Liver (tissue), 9 donors: ENCODE results near the gene PTPRD. TPM values are rescaled to one million over a fixed set of nuclear protein-coding genes. Genes with fewer than 3 reads are reported as not detected.

ENCODE experiments used
- DNase-seq: peaks from one replicate; pipeline ENCODE4 v3.0.0-alpha.2; 2017; ENCODE audit warnings: low spot score
- H3K27ac ChIP-seq, 2 donors: one replicate each; pipeline ENCODE4 v1.7.0; 2013; ENCODE audit warnings: inconsistent platforms in 2 of 2, low read length in 2 of 2, control low read depth in 1 of 2, low read depth in 1 of 2, mild to moderate bottlenecking in 1 of 2
- H3K27me3 ChIP-seq, 4 donors: one replicate each; pipeline versions ENCODE4 v1.6.1 to v1.7.0; 2013; ENCODE audit warnings: low read length in 3 of 4, inconsistent platforms in 1 of 4, mild to moderate bottlenecking in 1 of 4, moderate library complexity in 1 of 4; ENCODE audit not compliant: control insufficient read depth in 4 of 4, insufficient read depth in 4 of 4
- H3K36me3 ChIP-seq, 4 donors: one replicate each; pipeline versions ENCODE4 v1.6.1 to v1.7.0; 2013; ENCODE audit warnings: low read length in 3 of 4, mild to moderate bottlenecking in 3 of 4, low read depth in 1 of 4, moderate library complexity in 1 of 4; ENCODE audit not compliant: control insufficient read depth in 4 of 4, insufficient read depth in 3 of 4
- H3K4me1 ChIP-seq, 4 donors: one replicate each; pipeline versions ENCODE4 v1.6.1 to v1.7.0; 2013; ENCODE audit warnings: low read length in 3 of 4, mild to moderate bottlenecking in 3 of 4, moderate library complexity in 1 of 4; ENCODE audit not compliant: control insufficient read depth in 4 of 4, insufficient read depth in 4 of 4
- H3K4me3 ChIP-seq, 3 donors: one replicate each; pipeline versions ENCODE4 v1.6.1 to v1.7.0; 2013; ENCODE audit warnings: low read length in 3 of 3, control low read depth in 1 of 3, low read depth in 1 of 3, mild to moderate bottlenecking in 1 of 3
- H3K9ac ChIP-seq, 2 donors: one replicate each; pipeline ENCODE4 v1.7.0; 2013; ENCODE audit warnings: low read length in 2 of 2, mild to moderate bottlenecking in 2 of 2, moderate library complexity in 2 of 2, control low read depth in 1 of 2, low read depth in 1 of 2
- H3K9me3 ChIP-seq, 4 donors: one replicate each; pipeline versions ENCODE4 v1.6.1 to v1.7.0; 2013; ENCODE audit warnings: low read length in 3 of 4; ENCODE audit not compliant: control insufficient read depth in 4 of 4
- ATF3 ChIP-seq: IDR thresholded peaks from 2 replicates; pipeline ENCODE4 v1.6.1; 2016; ENCODE audit warnings: antibody characterized with exemption
- CTCF ChIP-seq: fragments of 150-350 bp; IDR thresholded peaks from 2 replicates; pipeline ENCODE4 v1.5.1; 2017; ENCODE audit warnings: improper control_type of control experiment, low read depth, low read length; ENCODE audit not compliant: missing input control
- EGR1 ChIP-seq, 2 donors: IDR thresholded peaks; 2 replicates each; pipeline ENCODE4 v1.6.1; 2016 to 2018; ENCODE audit warnings: antibody characterized with exemption in 2 of 2, low read depth in 2 of 2
- FOXA1 ChIP-seq: IDR thresholded peaks from 2 replicates; pipeline ENCODE4 v1.6.1; 2016; ENCODE audit warnings: antibody characterized with exemption
- FOXA2 ChIP-seq: IDR thresholded peaks from 2 replicates; pipeline ENCODE4 v1.6.1; 2016; ENCODE audit warnings: antibody characterized with exemption
- GABPA ChIP-seq, 2 donors: IDR thresholded peaks in 1 of 2; conservative IDR thresholded peaks in 1 of 2; 2 replicates each; pipeline ENCODE4 v1.6.1; 2016; ENCODE audit warnings: antibody characterized with exemption in 2 of 2, mild to moderate bottlenecking in 1 of 2, moderate library complexity in 1 of 2
- HNF4A ChIP-seq, 2 donors: conservative IDR thresholded peaks; 2 replicates each; pipeline ENCODE4 v1.6.1; 2016; ENCODE audit warnings: antibody characterized with exemption in 2 of 2, mild to moderate bottlenecking in 2 of 2
- HNF4G ChIP-seq: IDR thresholded peaks from 2 replicates; pipeline ENCODE4 v1.6.1; 2016; ENCODE audit warnings: antibody characterized with exemption
- JUND ChIP-seq, 2 donors: IDR thresholded peaks; 2 replicates each; pipeline ENCODE4 v1.6.1; 2016; ENCODE audit warnings: antibody characterized with exemption in 2 of 2
- NR2F2 ChIP-seq: IDR thresholded peaks from 2 replicates; pipeline ENCODE4 v1.6.1; 2016; ENCODE audit warnings: antibody characterized with exemption
- RAD21 ChIP-seq, 2 donors: IDR thresholded peaks; 2 replicates each; pipeline ENCODE4 v1.6.1; 2016; ENCODE audit warnings: antibody characterized with exemption in 2 of 2, mild to moderate bottlenecking in 2 of 2
- REST ChIP-seq: IDR thresholded peaks from 2 replicates; pipeline ENCODE4 v1.6.1; 2016; ENCODE audit warnings: antibody characterized with exemption, mild to moderate bottlenecking
- RXRA ChIP-seq, 2 donors: IDR thresholded peaks; 2 replicates each; pipeline ENCODE4 v1.6.1; 2017 to 2018; ENCODE audit warnings: antibody characterized with exemption in 2 of 2, mild to moderate bottlenecking in 1 of 2
- SP1 ChIP-seq: IDR thresholded peaks from 2 replicates; pipeline ENCODE4 v1.6.1; 2018; ENCODE audit warnings: antibody characterized with exemption, mild to moderate bottlenecking
- TAF1 ChIP-seq: conservative IDR thresholded peaks from 2 replicates; pipeline ENCODE4 v1.6.1; 2016; ENCODE audit warnings: antibody characterized with exemption, mild to moderate bottlenecking
- YY1 ChIP-seq: IDR thresholded peaks from 2 replicates; pipeline ENCODE4 v1.6.1; 2016; ENCODE audit warnings: antibody characterized with exemption, mild to moderate bottlenecking
- WGBS: extraction: QIAGEN DNeasy Blood & Tissue Kit; methylation state at CpG from one replicate; pipeline ENCODE4 v1.1.7; 2013; 5-methylcytosine and 5-hydroxymethylcytosine counted together
- polyA plus RNA-seq, 2 donors: library from polyadenylated mRNA; stranded (reverse) in 1 of 2; unstranded in 1 of 2; fragments of 200-250 nt in 1 of 2; fragments of >200 nt in 1 of 2; fragmentation: Nextera tagmentation in 1 of 2; extraction: Ambion mirVana in 1 of 2; gene quantifications; one replicate each; pipeline versions ENCODE4 v1.2.1 to v1.2.3, GENCODE V29; 2013 to 2015
- total RNA-seq, 2 donors: library from RNA; depleted of rRNA; stranded (reverse); fragments of >200 nt; gene quantifications; one replicate each; pipeline ENCODE4 v1.2.3, GENCODE V29; 2014
- TF ChIP-seq, protein P1 (sequence below): IDR thresholded peaks from 2 replicates; pipeline ENCODE4 v1.6.1; 2016; ENCODE audit warnings: antibody characterized with exemption
- TF ChIP-seq, protein P2 (sequence below): IDR thresholded peaks from 2 replicates; pipeline ENCODE4 v1.6.1; 2016; ENCODE audit warnings: antibody characterized with exemption
- donor health status: healthy.
- donor health status: healthy.
- donor health status: healthy.
- donor health status: healthy.
- donor health status: healthy.

Gene PTPRD
- total and polyA plus RNA-seq, 4 donors, result 0.78 to 34.2 (median 4.7) TPM

- TF ChIP-seq CTCF (no peak), HNF4G (no peak), FOXA2 (no peak), RXRA (IDR thresholded peaks at IDR 0.05) (no peak), HNF4A (conservative IDR thresholded peaks at IDR 0.05) (no peak), EGR1 (IDR thresholded peaks at IDR 0.05; ENCODE audit: low read depth in 2 of 2) (no peak)
- TF ChIP-seq, protein P1, sequence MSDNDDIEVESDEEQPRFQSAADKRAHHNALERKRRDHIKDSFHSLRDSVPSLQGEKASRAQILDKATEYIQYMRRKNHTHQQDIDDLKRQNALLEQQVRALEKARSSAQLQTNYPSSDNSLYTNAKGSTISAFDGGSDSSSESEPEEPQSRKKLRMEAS, result no peak
Measured at GRCh38 chr9:8477450-8477849, 2135.4 kb downstream of the PTPRD start (continued).

- H3K27me3 ChIP-seq, result no peaks in the 10 kb centered on the region
- TF ChIP-seq RAD21 (IDR thresholded peaks at IDR 0.05) (no peak), CTCF (no peak), TAF1 (no peak), GABPA (IDR thresholded peaks at IDR 0.05 in 1 of 2, conservative IDR thresholded peaks at IDR 0.05 in 1 of 2) (no peak), HNF4G (no peak), ATF3 (no peak), JUND (IDR thresholded peaks at IDR 0.05) (no peak), SP1 (no peak), YY1 (no peak), EGR1 (IDR thresholded peaks at IDR 0.05; ENCODE audit: low read depth in 2 of 2) (no peak), FOXA2 (no peak), NR2F2 (no peak), RXRA (IDR thresholded peaks at IDR 0.05) (no peak), HNF4A (conservative IDR thresholded peaks at IDR 0.05) (no peak), REST (no peak), FOXA1 (no peak)
- TF ChIP-seq, protein P2, sequence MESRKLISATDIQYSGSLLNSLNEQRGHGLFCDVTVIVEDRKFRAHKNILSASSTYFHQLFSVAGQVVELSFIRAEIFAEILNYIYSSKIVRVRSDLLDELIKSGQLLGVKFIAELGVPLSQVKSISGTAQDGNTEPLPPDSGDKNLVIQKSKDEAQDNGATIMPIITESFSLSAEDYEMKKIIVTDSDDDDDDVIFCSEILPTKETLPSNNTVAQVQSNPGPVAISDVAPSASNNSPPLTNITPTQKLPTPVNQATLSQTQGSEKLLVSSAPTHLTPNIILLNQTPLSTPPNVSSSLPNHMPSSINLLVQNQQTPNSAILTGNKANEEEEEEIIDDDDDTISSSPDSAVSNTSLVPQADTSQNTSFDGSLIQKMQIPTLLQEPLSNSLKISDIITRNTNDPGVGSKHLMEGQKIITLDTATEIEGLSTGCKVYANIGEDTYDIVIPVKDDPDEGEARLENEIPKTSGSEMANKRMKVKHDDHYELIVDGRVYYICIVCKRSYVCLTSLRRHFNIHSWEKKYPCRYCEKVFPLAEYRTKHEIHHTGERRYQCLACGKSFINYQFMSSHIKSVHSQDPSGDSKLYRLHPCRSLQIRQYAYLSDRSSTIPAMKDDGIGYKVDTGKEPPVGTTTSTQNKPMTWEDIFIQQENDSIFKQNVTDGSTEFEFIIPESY, result no peak
- TF ChIP-seq, protein P1, result no peak
- H3K4me3 ChIP-seq, result no peak overlapping the region
- H3K9ac ChIP-seq, result no peak overlapping the region
- 96% methylated on average over 1 of the region's 1 CpG for WGBS
- H3K36me3 ChIP-seq, result no peaks in the 10 kb centered on the region
- no peak for DNase-seq
- H3K27ac ChIP-seq, result no peak overlapping the region
- H3K4me1 ChIP-seq, result no peaks in the 10 kb centered on the region
- no peaks in the 10 kb centered on the region for H3K9me3 ChIP-seq
Measured at GRCh38 chr9:8474937-8475336, 2137.9 kb downstream of the PTPRD start.
